NCI-H2029 (cell line): ENCODE measurements around the gene PSMB11.

Source experiments
- DNase-seq: peaks from one replicate; lab custom pipeline; 2025; lab: John Stamatoyannopoulos, UW

Gene PSMB11

GRCh38 chr14:23015618-23016017 is 26.4 kb upstream of the PSMB11 start:
- DNase-seq = no peak

DNA sequence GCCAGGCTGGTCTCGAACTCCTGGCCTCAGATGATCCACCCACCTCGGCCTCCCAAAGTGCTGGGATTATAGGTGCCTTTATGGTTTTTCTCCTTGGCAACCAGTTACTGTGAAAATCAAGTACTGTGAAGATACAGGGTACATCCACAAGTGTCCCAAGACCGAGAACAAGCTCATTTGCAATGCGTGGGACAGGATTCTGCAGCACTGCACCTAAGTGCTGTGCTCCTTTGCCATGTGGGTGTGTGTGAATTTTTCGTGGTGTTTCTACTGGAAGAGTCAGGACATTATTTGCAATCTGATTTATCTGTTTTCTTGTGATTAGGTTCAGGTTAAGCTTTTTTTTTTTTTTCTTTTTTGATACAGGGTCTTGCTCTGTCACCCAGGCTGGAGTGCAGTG is 24.9 kb upstream of the PSMB11 start:
- no peak for DNase-seq

DNA sequence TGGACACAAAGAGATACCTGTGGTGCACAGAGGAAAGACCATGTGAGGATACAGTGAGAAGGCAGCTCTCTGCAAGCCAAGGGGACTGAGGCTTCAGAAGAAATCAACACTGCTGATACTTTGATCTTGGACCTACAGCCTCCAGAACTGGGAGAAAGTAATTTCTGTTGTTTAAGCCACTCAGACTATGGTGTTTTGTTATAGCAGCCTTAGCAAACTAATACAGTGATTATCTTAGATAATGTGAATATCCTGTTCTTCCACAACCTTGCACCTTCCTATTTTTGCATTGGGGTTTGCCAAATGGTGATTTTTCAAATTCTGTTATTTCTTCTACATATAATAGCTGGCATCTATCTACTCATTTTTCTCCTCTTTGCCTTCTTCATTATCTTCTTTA is 23.9 kb upstream of the PSMB11 start:
- DNase-seq = no peak

DNA sequence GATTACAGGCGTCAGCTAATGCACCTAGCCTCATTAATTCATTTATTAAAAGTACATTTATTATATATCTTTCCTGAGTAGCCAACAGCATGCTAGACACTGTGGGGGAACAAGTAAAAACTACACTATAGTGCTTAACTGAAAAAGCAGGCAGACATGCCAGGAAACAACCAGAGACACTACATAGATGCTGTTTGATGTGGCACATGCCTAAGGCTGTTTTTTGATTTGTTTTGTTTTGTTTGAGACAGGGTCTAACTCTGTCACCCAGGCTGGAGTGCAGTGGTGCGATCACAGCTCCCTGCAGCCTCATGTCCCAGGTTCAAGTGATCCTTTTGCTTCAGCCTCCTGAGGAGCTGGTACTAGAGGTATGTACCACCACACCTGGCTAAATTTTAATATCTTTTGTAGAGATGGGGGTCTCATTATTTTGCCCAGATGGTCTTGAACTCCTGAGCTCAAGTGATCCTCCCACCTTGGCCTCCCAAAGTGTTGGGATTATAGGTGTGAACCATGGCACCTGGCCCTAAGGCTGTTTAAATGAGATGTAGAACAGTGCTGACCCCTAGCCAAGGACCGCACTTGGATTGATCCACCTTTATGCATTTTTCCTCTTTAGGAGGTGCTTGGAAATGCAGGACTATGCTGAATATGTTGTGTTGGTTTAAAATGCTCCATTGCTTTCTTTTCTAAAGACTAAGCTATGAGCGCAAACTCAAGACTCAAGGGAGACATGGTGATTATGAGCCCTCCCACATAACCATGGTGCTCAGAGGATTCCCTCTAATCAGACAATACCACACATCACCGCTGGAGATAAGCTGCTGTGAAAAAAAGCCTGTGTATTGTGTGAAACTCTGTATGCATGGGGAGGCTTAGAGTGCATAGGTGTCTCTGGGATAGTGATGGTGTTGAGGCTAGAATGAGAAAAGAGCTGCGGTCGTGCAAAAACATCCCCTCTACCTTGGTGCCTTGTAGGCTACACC is 21.6 kb upstream of the PSMB11 start:
- DNase-seq = no peak

DNA sequence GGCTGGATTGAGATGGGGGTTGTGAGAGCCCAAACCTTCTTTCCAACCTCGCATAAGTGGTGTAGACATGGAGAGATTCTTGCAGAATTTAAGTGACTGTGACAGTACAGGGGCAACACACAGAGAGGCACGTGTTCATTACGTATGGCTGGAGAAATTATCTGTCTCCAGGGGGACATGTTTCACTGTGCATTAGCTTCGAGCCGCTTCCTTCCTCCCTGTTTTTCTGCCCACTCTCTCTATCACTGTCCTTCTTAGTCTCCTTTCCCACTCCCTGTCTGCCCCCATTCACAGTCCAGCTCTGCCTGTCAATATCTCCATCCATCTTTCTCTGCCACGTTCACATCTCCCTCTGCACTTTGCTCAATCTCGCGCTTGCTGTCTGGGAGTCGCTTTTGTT is 20.6 kb upstream of the PSMB11 start:
- DNase-seq = no peak

DNA sequence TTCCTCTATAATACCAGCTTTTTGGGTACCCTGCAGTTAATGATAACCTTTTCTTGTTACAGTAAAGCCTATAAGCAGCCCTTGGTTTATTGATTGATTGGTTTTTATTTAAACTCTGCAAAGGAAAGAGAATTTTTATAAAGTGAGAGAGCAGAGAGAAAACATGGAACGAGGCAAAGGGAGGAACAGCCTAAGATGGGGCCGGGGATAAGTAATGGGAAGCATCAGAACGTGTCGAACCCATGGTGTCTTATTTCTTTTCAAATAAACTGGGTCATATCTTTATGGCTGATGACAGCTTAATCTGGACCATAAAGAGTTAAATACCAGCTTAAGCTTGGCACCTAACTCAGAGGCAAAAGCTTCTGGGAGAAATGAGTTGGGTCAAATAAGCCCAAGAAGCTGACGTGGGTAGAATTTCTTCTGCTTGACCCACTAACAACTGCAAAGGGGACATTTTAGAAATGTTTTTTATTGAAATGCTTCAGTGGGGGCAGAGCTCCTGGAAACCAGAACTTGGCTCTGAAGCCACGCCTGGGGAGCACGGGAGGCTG is 20.0 kb upstream of the PSMB11 start:
- no peak for DNase-seq

DNA sequence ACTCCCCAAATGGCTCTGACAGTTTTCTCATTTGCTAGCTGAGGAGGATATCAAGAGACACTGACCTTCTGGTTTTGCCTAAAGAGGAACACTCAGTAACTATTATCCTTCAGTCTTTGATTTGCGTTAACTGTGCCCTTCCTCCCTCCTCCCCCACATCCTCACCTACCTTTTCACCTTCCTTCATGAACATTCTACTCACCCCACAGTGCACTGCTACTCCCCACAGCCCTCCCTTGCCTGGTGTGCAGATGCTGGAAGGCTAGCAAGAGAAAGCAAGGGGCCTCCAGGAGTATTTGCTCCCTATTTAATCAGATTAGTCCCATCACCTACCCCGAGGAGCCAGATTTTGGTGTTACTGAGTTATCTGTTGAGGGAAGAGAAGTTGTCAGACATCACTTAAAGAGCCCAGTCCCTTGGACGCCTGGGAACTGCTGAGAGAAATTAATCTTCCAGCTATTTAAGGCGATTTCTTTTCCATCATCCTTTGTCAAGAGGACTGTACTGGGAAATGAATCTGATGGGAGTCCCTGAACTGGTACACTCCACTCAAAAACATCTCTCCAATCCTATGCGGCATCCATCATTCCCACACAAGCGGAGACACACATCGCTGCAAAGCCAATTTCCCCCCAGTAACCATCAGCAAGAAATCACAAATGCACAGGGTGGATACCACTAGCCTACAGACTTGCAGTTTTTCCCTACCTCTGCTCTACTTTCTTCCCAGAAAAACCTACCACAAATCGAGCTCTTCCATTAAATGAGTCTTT is 18.8 kb upstream of the PSMB11 start:
- DNase-seq = no peak

DNA sequence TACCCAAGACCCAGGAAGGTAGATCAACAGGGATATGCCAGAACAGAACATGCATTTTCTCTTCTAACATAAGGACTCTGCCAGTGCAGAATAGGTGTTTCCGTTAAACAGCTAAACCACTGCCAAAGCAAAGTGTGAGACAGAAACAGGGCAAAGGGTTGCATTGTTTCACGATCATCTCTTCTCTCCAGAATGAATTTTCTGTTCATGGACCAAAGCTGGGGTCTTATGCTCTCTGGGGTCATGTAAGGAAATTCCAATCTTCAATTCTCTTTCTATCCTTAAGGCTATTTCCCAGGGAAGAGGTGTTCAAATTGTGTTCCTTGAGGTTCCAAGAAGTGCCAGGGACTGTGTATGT is 18.2 kb upstream of the PSMB11 start:
- DNase-seq = no peak

DNA sequence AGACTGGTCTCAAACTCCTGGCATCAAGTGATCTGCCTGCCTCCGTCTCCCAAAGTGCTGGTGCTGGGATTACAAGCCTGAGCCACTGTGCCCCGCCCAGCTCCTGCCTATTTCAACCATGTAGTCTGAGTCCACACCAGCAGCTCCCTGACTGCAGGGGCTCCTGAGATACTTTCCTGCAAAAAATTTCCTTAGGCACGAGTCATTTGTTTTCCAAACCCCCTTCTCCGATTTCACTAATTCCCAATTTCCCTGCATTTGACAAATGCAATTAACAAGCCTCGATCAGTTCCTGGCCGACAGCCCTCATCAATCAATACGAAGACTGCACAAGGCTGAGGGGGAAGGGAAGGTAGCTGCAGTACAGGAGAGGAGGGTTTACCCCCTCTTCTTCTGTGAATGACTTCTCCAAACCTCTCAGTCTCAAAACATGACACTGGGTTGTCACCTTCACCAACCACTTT is 17.4 kb upstream of the PSMB11 start:
- DNase-seq = no peak

GRCh38 chr14:23025151-23025814 is 16.7 kb upstream of the PSMB11 start:
- no peak for DNase-seq

- DNase-seq = no peak
These were observed 13.2 kb upstream of the PSMB11 start for GRCh38 chr14:23028799-23029198.

- DNase-seq = no peak
These were observed 11.1 kb upstream of the PSMB11 start for GRCh38 chr14:23030936-23031335.

GRCh38 chr14:23033251-23033727 is 8.7 kb upstream of the PSMB11 start:
- no peak for DNase-seq

DNA sequence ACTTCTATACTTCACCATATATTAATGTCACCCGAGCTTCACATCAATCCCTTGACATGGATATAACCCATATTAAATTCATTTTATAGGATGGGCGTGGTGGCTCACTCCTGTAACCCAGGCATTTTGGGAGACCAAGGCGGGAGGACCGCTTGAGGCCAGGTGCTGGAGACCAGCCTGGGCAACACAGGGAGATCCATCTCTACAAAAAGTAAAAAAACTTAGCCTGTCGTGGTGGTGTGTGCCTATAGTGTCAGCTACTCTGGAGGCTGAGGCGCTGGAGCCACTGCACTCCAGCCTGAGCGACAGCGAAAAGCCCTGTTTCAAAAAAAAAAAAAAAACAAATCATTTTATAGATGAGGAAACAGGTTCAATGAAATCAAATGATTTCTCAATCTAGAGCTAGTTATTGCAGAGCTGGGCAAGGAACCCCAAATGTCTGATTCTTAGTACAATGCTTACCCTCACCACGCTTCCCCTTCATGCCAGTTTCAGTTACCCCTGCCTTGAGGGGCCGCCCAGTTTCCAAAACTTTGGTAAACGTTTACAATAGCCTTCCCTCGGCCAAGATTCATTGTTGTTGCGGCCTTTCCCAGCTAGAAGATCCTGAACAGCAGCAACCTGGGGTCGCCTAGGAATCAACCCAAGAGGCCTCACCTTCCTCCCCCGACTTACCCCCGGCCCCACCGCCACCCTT is 8.1 kb upstream of the PSMB11 start:
- no peak for DNase-seq

DNA sequence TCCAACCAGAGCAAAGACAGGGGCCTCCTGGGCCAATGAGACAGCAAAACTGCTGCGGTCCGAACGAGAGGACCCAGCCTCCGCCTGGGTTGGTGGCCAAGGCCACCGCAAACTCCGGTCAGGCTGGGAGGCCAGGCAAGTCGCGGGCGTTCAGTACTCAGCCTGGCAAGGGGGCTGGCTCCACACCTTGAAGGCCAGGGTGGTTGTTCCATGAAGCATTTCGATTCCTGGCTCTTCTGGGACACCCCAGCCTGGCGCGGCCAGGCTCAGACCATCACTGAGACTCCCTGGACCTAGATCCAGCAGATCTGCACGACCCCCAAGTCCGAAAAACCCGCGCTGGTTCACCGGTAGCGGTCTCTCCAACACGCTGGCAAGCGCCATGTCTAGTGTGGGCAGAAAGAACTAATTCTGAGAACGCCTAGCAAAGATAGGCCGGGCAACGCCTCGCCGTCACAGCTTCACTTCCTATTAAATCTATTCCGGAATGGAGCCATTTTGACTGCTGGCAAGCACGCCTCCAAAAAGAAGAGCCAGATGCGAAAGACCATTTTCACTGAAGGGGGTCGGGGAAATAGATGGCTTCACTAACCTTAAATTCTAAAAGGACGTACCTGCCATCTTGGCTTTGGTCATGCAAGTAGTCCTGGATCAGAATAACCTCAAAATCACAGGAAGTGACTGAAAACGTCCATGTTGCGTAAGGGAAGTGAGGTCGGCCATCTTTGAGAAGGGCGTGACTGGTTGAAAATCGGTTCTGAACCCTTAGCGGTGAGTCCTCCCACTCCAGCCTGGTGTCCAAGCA is 7.3 kb upstream of the PSMB11 start, which contains the start of gene PSMB5:
TSS of gene PSMB5 (minus strand) at position 403 of the 805 bp plus-strand sequence. CDS start at position 384, 19 bp downstream.
- DNase-seq = no peak

- DNase-seq = no peak
These were observed 6.5 kb upstream of the PSMB11 start for GRCh38 chr14:23035303-23036144.

GRCh38 chr14:23040100-23040499 is 1.9 kb upstream of the PSMB11 start:
- no peak for DNase-seq

- no peak for DNase-seq
These were observed 283 bp upstream of the PSMB11 start for GRCh38 chr14:23041729-23042128.

DNA sequence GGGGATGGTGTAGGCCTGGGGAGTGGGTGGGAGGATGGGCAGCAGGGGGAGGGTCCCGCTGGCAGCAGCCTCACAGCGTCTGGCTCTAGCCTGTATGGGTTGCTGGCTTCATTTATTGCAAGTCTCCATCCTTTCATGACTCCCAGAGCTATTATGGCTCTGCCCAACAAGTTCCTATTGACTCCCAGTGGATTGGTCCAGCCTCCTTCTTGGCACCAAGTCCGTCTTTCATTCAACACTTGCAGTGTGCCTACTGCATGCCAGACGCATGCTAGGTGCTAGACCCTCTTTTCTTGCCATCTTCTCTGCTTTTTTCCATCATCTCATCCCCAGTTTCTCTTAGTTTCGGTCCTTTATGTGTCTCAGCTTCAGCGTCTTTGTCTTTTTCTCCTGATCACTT is 1.1 kb downstream of the PSMB11 start:
- DNase-seq = no peak

- no peak for DNase-seq
These were observed 1.7 kb downstream of the PSMB11 start for GRCh38 chr14:23043754-23044153.
